Dendritic cell treated with granulocyte-macrophage colony-stimulating factor and Interleukin-4, amounts not matched to agents 40 ng/mL and 50 ng/mL, for 4 days (primary cell): Measurements from ENCODE around the gene TRIM36.

Experiments used
- H3K27ac Mint-ChIP-seq: one replicate; pipeline ENCODE4 v1.8.0; 2022; ENCODE audit warnings: mild to moderate bottlenecking, mixed read lengths
- H3K27me3 Mint-ChIP-seq: one replicate; pipeline ENCODE4 v1.8.0; 2022; ENCODE audit warnings: mild to moderate bottlenecking, mixed read lengths
- H3K36me3 Mint-ChIP-seq: one replicate; pipeline ENCODE4 v1.8.0; 2022; ENCODE audit warnings: low read depth, mixed read lengths
- H3K4me1 Mint-ChIP-seq: one replicate; pipeline ENCODE4 v1.8.0; 2022; ENCODE audit warnings: low read depth, mixed read lengths
- H3K4me3 Mint-ChIP-seq: one replicate; pipeline ENCODE4 v1.8.0; 2022; ENCODE audit warnings: mild to moderate bottlenecking, moderate library complexity, mixed read lengths
- H3K9me3 Mint-ChIP-seq: one replicate; pipeline ENCODE4 v1.8.0; 2022; ENCODE audit warnings: mixed read lengths
- intact Hi-C: fragments of 100-400 bp; cut with micrococcal nuclease; formaldehyde crosslinking; loops from one replicate; pipeline ENCODE4 v1.15.0; 2022

Gene TRIM36

GRCh38 chr5:115136294-115136693 lies 33.4 kb downstream of the TRIM36 start:
- H3K27me3 Mint-ChIP-seq = peaks cover 2% of the 10 kb centered on the region
- H3K27ac Mint-ChIP-seq = no peak overlapping the region
- H3K4me3 Mint-ChIP-seq = no peak overlapping the region
- no peaks in the 10 kb centered on the region for H3K9me3 Mint-ChIP-seq
- peaks cover 53% of the 10 kb centered on the region for H3K36me3 Mint-ChIP-seq
- intact Hi-C loops = no loop called here
- H3K4me1 Mint-ChIP-seq = peaks cover 21% of the 10 kb centered on the region

- Mint-ChIP-seq H3K9me3 (no peaks in the 10 kb centered on the region), H3K27ac (peak overlapping the region; percentile 72), H3K4me3 (peak overlapping the region; percentile 30), H3K4me1 (peaks cover 21% of the 10 kb centered on the region), H3K27me3 (no peaks in the 10 kb centered on the region), H3K36me3 (peaks cover 64% of the 10 kb centered on the region)
- intact Hi-C loops = no loop called here
Observed at GRCh38 chr5:115132465-115132864, 37.2 kb downstream of the TRIM36 start.

GRCh38 chr5:115126303-115126702 lies 43.4 kb downstream of the TRIM36 start:
- no peak overlapping the region for H3K4me3 Mint-ChIP-seq
- no peak overlapping the region for H3K27ac Mint-ChIP-seq
- peaks cover 37% of the 10 kb centered on the region for H3K36me3 Mint-ChIP-seq
- H3K9me3 Mint-ChIP-seq = no peaks in the 10 kb centered on the region
- no peaks in the 10 kb centered on the region for H3K27me3 Mint-ChIP-seq
- intact Hi-C loops = no loop called here
- no peaks in the 10 kb centered on the region for H3K4me1 Mint-ChIP-seq

- H3K27ac Mint-ChIP-seq = no peak overlapping the region
- H3K9me3 Mint-ChIP-seq = no peaks in the 10 kb centered on the region
- intact Hi-C loops = no loop called here
- H3K27me3 Mint-ChIP-seq = no peaks in the 10 kb centered on the region
- H3K4me1 Mint-ChIP-seq = no peaks in the 10 kb centered on the region
- H3K36me3 Mint-ChIP-seq = peaks cover 28% of the 10 kb centered on the region
- H3K4me3 Mint-ChIP-seq = no peak overlapping the region
Observed at GRCh38 chr5:115124741-115125140, 45.0 kb downstream of the TRIM36 start.

GRCh38 chr5:115116001-115116400 lies 53.7 kb downstream of the TRIM36 start:
- no peaks in the 10 kb centered on the region for H3K4me1 Mint-ChIP-seq
- no peak overlapping the region for H3K4me3 Mint-ChIP-seq
- no peak overlapping the region for H3K27ac Mint-ChIP-seq
- H3K9me3 Mint-ChIP-seq = peaks cover 16% of the 10 kb centered on the region
- intact Hi-C loops = no loop called here
- peaks cover 7% of the 10 kb centered on the region for H3K27me3 Mint-ChIP-seq
- H3K36me3 Mint-ChIP-seq = no peaks in the 10 kb centered on the region

GRCh38 chr5:115109840-115110239 lies 59.9 kb downstream of the TRIM36 start:
- H3K36me3 Mint-ChIP-seq = no peaks in the 10 kb centered on the region
- no peaks in the 10 kb centered on the region for H3K4me1 Mint-ChIP-seq
- H3K27me3 Mint-ChIP-seq = peaks cover 15% of the 10 kb centered on the region
- intact Hi-C loops = no loop called here
- no peak overlapping the region for H3K27ac Mint-ChIP-seq
- H3K4me3 Mint-ChIP-seq = no peak overlapping the region
- H3K9me3 Mint-ChIP-seq = no peaks in the 10 kb centered on the region

- Mint-ChIP-seq H3K9me3 (no peaks in the 10 kb centered on the region), H3K27me3 (peaks cover 19% of the 10 kb centered on the region), H3K27ac (no peak overlapping the region), H3K4me1 (no peaks in the 10 kb centered on the region), H3K4me3 (no peak overlapping the region), H3K36me3 (no peaks in the 10 kb centered on the region)
- intact Hi-C loops = no loop called here
Observed at GRCh38 chr5:115109356-115109755, 60.4 kb downstream of the TRIM36 start.

- Mint-ChIP-seq H3K9me3 (no peaks in the 10 kb centered on the region), H3K36me3 (no peaks in the 10 kb centered on the region), H3K4me3 (no peak overlapping the region), H3K27me3 (peaks cover 9% of the 10 kb centered on the region), H3K4me1 (no peaks in the 10 kb centered on the region), H3K27ac (no peak overlapping the region)
- intact Hi-C loops = no loop called here
Observed at GRCh38 chr5:115100319-115100955, 69.3 kb downstream of the TRIM36 start.

GRCh38 chr5:115098041-115098702 lies 71.5 kb downstream of the TRIM36 start:
- no peaks in the 10 kb centered on the region for H3K36me3 Mint-ChIP-seq
- H3K4me1 Mint-ChIP-seq = no peaks in the 10 kb centered on the region
- H3K27me3 Mint-ChIP-seq = peaks cover 7% of the 10 kb centered on the region
- no peaks in the 10 kb centered on the region for H3K9me3 Mint-ChIP-seq
- intact Hi-C loops = loop anchor here (1.0 to 5.0 kb wide), 2 partner anchors 69 to 148 kb away; partner anchors contain the start of gene TRIM36
- H3K4me3 Mint-ChIP-seq = no peak overlapping the region
- H3K27ac Mint-ChIP-seq = no peak overlapping the region

- intact Hi-C loops = loop anchor here (5.0 kb wide), 1 partner anchor 70 kb away; the partner anchor contains the start of gene TRIM36
- H3K4me1 Mint-ChIP-seq = no peaks in the 10 kb centered on the region
Observed at GRCh38 chr5:115097236-115097635, 72.5 kb downstream of the TRIM36 start.

GRCh38 chr5:115096034-115096769 lies 73.5 kb downstream of the TRIM36 start:
- intact Hi-C loops = loop anchor here (5.0 kb wide), 1 partner anchor 71 kb away; the partner anchor contains the start of gene TRIM36
- no peak overlapping the region for H3K27ac Mint-ChIP-seq
- H3K36me3 Mint-ChIP-seq = no peaks in the 10 kb centered on the region
- no peak overlapping the region for H3K4me3 Mint-ChIP-seq
- no peaks in the 10 kb centered on the region for H3K4me1 Mint-ChIP-seq
- peaks cover 14% of the 10 kb centered on the region for H3K27me3 Mint-ChIP-seq
- no peaks in the 10 kb centered on the region for H3K9me3 Mint-ChIP-seq

More at GRCh38 chr5:115097236-115097635, 72.5 kb downstream of the TRIM36 start:
- Mint-ChIP-seq H3K27me3 (peaks cover 10% of the 10 kb centered on the region), H3K4me3 (no peak overlapping the region), H3K36me3 (no peaks in the 10 kb centered on the region), H3K9me3 (no peaks in the 10 kb centered on the region), H3K27ac (no peak overlapping the region)

- Mint-ChIP-seq H3K36me3 (no peaks in the 10 kb centered on the region), H3K27me3 (peaks cover 29% of the 10 kb centered on the region), H3K9me3 (no peaks in the 10 kb centered on the region), H3K4me1 (no peaks in the 10 kb centered on the region), H3K27ac (no peak overlapping the region), H3K4me3 (no peak overlapping the region)
- intact Hi-C loops = no loop called here
Observed at GRCh38 chr5:115087951-115088350, 81.8 kb downstream of the TRIM36 start.

GRCh38 chr5:115086473-115086872 lies 83.2 kb downstream of the TRIM36 start:
- H3K36me3 Mint-ChIP-seq = no peaks in the 10 kb centered on the region
- H3K4me1 Mint-ChIP-seq = no peaks in the 10 kb centered on the region
- no peak overlapping the region for H3K4me3 Mint-ChIP-seq
- intact Hi-C loops = no loop called here
- no peaks in the 10 kb centered on the region for H3K9me3 Mint-ChIP-seq
- H3K27me3 Mint-ChIP-seq = peaks cover 28% of the 10 kb centered on the region
- no peak overlapping the region for H3K27ac Mint-ChIP-seq

GRCh38 chr5:115084246-115084793 lies 85.4 kb downstream of the TRIM36 start:
- intact Hi-C loops = no loop called here
- Mint-ChIP-seq H3K27me3 (peaks cover 20% of the 10 kb centered on the region), H3K27ac (no peak overlapping the region), H3K9me3 (no peaks in the 10 kb centered on the region), H3K36me3 (no peaks in the 10 kb centered on the region), H3K4me3 (no peak overlapping the region), H3K4me1 (no peaks in the 10 kb centered on the region)
